HG03571 (cell line): ENCODE data around the gene CHST10.

Experiments used
- ATAC-seq: cut with Tn5 transposase; IDR thresholded peaks from one replicate; pipeline ENCODE4 v1.9.1; 2021; ENCODE audit not compliant: unreplicated experiment

Gene CHST10

DNA sequence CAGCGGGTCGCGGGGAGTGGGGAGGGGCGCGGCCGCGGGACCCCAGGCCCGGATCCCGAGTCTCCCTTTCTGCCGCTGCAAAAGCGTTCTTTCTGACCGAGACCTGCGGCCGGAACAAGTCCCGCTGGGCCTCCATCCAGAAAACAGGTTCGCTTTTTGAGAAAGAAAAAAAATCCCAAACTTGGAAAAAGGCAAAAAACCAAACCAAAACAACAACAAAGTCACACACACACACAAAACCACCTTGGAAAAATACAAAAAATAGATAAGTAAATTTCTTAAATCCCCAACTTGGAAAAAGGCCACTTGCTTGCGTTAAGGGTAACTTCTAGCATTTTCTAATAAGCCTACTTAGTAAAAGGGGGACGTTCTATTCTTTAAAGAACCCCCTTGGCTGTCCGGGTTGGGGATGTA lies 250 bp upstream of the CHST10 start:
- ATAC-seq = no peak

DNA sequence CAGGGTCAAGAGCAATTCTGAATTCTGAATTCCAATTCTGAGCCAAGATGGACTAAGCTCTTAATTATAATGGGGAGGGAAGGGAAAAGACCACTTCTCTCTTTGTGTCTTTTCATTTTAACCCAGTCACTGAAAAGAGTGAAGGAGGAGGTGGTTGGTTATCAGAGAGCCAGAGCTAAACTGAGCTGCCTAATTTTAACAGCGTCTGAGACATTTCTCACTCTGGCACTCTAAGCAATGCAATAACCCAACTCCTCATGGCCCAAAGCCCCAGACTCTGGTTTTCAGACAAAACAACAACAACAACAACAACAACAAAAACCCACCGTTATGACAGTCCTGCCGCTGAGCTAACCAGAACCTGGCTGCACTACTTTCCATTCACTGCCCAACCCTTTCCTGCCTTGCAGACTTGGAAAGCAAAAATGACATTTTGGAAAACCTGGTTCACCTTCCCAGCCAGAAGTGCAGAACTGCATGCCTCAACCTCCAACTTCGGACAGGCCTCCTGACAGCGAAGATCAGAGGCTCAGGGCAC lies 1.0 kb downstream of the CHST10 start:
- no peak for ATAC-seq

GRCh38 chr2:100413571-100413970 lies 3.9 kb downstream of the CHST10 start:
- ATAC-seq = no peak

DNA sequence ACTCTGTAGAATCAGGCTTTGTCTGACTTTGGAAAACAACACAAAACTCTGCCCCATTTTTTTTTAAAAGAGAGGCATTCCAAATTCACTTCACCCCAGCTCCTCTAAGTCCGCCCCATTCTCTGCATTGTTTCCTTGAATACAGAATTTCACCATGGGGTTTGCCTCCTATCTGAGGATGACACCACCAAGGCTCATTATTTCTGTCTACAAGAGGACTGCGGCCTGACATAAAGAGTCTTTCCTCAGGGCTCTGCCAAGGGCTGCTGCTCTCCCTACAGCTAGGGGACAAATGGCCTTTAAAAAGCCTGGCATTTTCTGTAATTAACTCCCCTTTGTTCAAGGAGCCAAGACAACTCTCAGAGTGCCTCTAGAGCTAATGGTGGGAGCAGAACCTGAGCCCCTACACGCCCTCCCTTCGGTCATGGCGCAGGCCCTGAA lies 4.6 kb downstream of the CHST10 start:
- no peak for ATAC-seq

DNA sequence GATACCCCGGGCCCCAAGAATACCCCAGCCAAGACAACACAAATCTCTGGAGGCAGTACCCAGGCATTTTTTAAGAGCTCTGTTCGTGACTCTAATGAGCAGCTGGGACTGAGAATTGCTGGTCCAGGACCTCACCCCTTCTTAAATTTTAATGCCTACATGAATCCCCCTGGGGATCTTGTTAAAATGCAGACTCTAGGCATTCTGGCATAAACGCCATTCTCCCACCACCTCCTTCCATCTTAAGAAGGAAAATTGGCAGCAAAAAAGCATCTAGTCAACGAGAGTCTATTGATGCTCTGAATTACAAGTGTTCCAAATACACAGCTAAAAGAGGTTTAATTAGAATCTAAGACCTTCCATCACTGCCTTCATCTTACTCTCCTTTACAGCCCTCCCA lies 5.0 kb downstream of the CHST10 start:
- ATAC-seq = no peak

- ATAC-seq = no peak
Measured at GRCh38 chr2:100411841-100412292, 5.6 kb downstream of the CHST10 start.

- no peak for ATAC-seq
Measured at GRCh38 chr2:100409975-100410647, 7.4 kb downstream of the CHST10 start.

DNA sequence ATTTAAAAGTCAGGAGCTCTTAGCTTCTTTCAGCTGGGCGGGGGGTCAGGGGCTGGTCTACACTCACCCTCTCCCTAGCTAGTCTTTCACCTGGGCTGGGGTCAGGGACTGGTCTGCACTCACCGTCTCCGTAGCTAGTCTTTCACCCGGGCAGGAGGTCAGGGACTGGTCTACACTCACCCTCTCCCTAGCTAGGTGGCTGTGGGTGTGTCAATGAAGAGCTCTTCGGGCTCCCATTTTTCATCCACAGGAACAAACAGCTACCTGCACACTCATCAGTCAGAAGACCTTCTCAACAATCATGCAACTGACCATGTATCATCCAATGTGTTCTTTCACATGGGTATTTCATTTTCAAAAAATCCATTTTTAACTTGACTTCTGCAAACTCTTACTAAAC lies 8.0 kb downstream of the CHST10 start:
- no peak for ATAC-seq

DNA sequence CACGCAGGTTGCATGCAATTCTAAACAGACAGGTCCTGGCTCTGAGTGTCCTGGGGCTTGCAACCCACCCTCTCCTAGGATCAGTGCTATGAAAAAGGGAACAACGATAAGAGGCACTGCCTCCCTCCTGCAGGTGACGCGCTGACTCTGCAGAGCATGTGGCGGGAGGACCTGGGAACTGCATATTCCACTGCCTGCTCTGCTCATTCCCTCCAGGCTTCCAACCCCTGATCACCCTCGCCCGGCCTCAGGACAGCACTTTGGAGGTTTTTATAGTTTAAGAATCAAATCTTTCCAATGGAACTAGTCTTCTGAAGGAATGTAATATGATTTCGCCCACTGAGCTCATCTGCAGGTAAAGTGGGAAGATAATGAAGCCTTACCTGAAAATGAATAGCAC lies 8.5 kb downstream of the CHST10 start:
- ATAC-seq = no peak

GRCh38 chr2:100408104-100408503 lies 9.4 kb downstream of the CHST10 start:
- ATAC-seq = no peak

- ATAC-seq = no peak
Measured at GRCh38 chr2:100407563-100407962, 9.9 kb downstream of the CHST10 start.

DNA sequence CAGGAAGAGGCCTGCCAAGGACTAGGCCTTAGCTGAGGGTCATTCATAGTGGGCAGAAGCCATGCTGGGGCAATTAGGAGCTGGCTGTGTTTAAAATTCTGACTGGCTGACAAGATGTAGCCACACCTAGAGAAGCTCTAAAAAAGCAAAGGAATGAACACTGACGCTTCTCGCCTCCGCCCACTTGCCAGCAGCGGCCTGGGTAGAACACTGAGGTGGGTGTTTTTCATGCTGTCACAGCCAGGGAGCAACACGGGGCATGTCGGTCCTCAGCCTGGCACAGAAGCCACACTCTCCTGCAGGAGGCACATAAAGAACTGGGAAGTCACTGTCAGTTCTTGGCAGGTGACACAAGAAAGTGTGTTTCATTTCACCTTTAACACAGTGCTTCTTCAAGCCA lies 10.4 kb downstream of the CHST10 start:
- no peak for ATAC-seq

GRCh38 chr2:100406120-100406508 lies 11.4 kb downstream of the CHST10 start:
- no peak for ATAC-seq

- ATAC-seq = no peak
Measured at GRCh38 chr2:100405403-100406119, 11.9 kb downstream of the CHST10 start.

- ATAC-seq = no peak
Measured at GRCh38 chr2:100404411-100404810, 13.1 kb downstream of the CHST10 start.

GRCh38 chr2:100403722-100404121 lies 13.7 kb downstream of the CHST10 start:
- ATAC-seq = no peak

DNA sequence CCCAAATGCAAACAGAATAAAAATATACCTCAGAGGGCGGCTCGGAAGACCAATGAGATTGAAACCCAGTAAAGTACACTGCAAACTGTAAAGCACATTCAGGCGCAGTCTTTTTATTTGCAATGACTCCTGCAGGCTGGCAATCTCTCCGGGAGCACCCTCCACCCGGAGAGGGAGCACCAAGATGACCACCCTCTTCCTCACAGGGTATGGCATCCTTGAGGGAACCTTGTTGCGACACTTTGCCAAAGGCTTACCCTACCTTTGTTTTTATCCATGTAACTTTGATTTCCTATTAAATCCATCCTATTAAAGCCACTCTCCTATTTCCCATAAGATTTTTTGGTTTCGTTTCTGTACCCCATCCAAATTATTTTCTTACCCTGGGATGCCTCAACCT lies 16.2 kb downstream of the CHST10 start:
- ATAC-seq = no peak

DNA sequence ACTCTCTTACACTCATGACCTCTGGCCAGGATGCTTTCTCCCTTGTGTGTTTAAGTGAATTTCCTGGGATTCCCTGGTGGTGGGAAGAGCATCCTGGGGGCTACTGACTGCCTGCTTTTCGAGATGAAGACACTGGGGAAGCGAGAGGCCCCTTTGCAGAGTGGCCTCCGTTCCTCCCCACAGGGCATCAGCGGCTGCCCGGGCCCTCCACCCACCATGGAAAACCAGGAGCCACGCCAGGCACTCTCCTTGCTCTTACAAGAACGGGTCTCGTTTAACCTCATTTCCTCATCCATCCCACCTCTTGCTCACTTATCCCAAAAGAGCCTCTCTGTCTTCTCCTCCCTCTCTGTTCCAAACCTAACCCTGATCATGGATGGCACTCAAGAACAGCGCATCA lies 17.8 kb downstream of the CHST10 start:
- no peak for ATAC-seq

DNA sequence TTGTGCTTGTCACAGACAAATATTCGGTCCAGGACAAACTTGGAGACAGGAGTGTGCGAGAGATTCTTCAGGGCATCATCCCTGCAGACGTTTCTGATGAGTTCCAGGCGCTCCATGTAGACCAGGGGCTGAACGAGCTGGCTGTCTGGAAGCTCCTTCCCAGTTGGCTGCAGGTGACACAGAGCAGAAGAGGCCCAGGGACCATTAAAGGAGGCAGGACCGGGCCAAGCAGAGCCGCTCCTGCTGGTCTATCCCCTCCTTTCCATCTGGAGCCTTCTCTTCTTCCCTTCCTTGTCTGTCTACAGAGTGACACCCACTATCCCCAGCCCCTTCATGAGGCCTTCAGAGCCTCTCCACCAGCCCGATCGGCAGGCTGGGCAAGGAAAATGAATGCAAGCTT lies 19.5 kb downstream of the CHST10 start:
- ATAC-seq = no peak

GRCh38 chr2:100397118-100397860 lies 20.2 kb downstream of the CHST10 start:
- no peak for ATAC-seq

DNA sequence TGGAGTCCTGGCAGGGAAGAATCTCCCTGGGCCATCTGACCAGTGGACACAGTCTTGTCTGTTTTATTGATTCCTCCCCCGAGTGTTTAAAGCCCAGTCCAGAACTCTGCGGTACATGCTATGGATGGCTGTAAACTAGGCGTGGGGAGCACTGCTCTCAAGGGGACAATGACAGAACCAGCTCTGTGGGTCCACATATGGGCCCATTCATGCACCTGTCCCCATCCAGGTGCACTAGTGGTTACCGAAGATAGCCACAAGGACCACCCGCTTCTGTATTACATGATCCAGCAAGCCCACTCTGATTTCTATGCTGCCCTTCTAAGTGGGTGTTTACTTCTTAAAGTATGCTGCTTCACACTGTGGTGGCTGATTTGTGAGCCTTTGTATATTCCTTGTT lies 21.0 kb downstream of the CHST10 start:
- ATAC-seq = no peak
